Measurements from ENCODE around the gene FCF1. TPM values are rescaled to one million over a fixed set of nuclear protein-coding genes. Genes with fewer than 3 reads are reported as not detected.

Gene FCF1
- total and polyA plus RNA-seq, 2 experiments from 2014 or later: 12.3 to 43.6 TPM

DNA sequence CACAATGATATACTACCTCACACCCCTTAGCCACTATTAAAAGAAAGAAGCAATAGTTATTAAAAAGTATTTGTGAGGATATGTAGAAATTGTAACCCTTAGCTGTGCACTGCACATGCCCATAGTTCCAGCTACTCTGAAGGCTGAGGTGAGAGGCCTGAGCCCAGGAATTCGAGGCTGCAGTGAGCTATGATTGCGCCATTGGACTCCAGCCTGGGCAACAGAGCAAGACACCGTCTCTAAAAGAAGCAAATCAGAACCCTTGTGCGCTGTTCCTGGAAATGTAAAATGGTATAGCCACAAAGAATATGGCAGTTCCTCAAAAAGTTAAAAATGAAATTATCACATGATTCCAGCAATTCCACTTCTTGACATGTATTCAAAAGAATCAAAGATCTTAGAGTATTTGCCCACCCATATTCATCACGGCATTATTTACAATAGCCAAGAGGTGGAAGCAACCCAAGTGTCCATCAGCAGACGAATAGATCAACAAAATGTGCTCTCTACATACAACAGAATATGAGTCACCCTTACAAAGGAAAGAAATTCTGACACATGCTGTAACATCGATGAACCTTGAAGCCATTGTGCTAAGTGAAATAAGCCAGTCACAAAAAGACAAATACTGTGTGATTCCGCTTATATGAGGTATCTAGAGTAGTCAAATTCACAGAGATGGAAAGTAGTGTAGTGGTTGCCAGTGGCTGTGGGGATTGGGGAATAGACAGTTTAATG lies 26.5 kb downstream of the FCF1 start:
- H3K9me2 ChIP-seq (replicated peaks; ENCODE audit: insufficient read depth): no peaks in the 10 kb centered on the region
- 97% methylated on average over 8 of the region's 8 CpGs for WGBS (ENCODE audit: low lambda C conversion rate, missing lambda C conversion rate)
- no peaks in the 10 kb centered on the region for H3K27me3 ChIP-seq
- no peak for TF ChIP-seq EZH2 (IDR thresholded peaks at IDR 0.05; ENCODE audit: borderline replicate concordance)
- TF ChIP-seq EZH2phosphoT487 (IDR thresholded peaks at IDR 0.05; ENCODE audit: low read depth, severe bottlenecking, unreplicated experiment): no peak
- TF ChIP-seq, protein P1, sequence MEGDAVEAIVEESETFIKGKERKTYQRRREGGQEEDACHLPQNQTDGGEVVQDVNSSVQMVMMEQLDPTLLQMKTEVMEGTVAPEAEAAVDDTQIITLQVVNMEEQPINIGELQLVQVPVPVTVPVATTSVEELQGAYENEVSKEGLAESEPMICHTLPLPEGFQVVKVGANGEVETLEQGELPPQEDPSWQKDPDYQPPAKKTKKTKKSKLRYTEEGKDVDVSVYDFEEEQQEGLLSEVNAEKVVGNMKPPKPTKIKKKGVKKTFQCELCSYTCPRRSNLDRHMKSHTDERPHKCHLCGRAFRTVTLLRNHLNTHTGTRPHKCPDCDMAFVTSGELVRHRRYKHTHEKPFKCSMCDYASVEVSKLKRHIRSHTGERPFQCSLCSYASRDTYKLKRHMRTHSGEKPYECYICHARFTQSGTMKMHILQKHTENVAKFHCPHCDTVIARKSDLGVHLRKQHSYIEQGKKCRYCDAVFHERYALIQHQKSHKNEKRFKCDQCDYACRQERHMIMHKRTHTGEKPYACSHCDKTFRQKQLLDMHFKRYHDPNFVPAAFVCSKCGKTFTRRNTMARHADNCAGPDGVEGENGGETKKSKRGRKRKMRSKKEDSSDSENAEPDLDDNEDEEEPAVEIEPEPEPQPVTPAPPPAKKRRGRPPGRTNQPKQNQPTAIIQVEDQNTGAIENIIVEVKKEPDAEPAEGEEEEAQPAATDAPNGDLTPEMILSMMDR (IDR thresholded peaks at IDR 0.05; ENCODE audit: poor library complexity): no peak
- no peaks in the 10 kb centered on the region for H3K36me3 ChIP-seq (replicated peaks; ENCODE audit: insufficient read depth, low read depth)
- DNase-seq (ENCODE audit: low spot score): no peak
- no peaks in the 10 kb centered on the region for H3K79me2 ChIP-seq
- H3K4me2 ChIP-seq: no peak overlapping the region
- no peaks in the 10 kb centered on the region for H3K4me1 ChIP-seq (ENCODE audit: insufficient read depth)
- H3K9me3 ChIP-seq (ENCODE audit: low read depth): no peaks in the 10 kb centered on the region
- no peak overlapping the region for H3K27ac ChIP-seq
- no peaks in the 10 kb centered on the region for H4K20me1 ChIP-seq (ENCODE audit: insufficient read depth, poor library complexity, severe bottlenecking)
- H3K4me3 ChIP-seq: no peak overlapping the region
- no peak overlapping the region for H2AFZ ChIP-seq

DNA sequence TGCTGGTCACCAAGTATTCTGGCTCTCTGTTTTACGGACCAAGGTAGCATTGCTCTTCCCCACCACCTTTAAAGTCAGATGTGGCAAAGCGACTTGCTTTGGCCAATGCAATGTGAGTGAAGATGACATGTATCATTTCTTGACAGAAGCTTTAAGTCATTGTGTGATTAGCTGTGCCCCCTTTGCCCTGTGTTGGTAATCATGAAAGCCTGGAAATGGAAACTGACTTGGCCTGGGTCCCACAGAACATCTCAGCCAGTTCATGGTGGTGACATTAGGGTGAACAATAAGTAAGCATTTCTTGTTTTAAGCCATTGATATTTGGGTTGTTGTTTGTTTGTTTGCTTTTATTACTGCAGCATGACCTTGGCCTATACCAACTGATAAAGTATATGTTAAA lies 34.3 kb downstream of the FCF1 start:
- no peak for DNase-seq (ENCODE audit: low spot score)
- H3K27me3 ChIP-seq: no peaks in the 10 kb centered on the region
- H3K4me3 ChIP-seq: no peak overlapping the region
- 91% methylated on average over 2 of the region's 2 CpGs for WGBS (ENCODE audit: low lambda C conversion rate, missing lambda C conversion rate)
- no peak overlapping the region for H3K4me2 ChIP-seq
- no peak overlapping the region for H3K27ac ChIP-seq
- no peak for TF ChIP-seq EZH2 (IDR thresholded peaks at IDR 0.05; ENCODE audit: borderline replicate concordance)
- TF ChIP-seq, protein P1 (IDR thresholded peaks at IDR 0.05; ENCODE audit: poor library complexity): no peak
- TF ChIP-seq EZH2phosphoT487 (IDR thresholded peaks at IDR 0.05; ENCODE audit: low read depth, severe bottlenecking, unreplicated experiment): no peak
- H2AFZ ChIP-seq: no peak overlapping the region
- H3K4me1 ChIP-seq (ENCODE audit: insufficient read depth): no peaks in the 10 kb centered on the region
- H3K9me2 ChIP-seq (replicated peaks; ENCODE audit: insufficient read depth): no peaks in the 10 kb centered on the region
- H4K20me1 ChIP-seq (ENCODE audit: insufficient read depth, poor library complexity, severe bottlenecking): no peaks in the 10 kb centered on the region
- H3K79me2 ChIP-seq: no peaks in the 10 kb centered on the region
- H3K36me3 ChIP-seq (replicated peaks; ENCODE audit: insufficient read depth, low read depth): no peaks in the 10 kb centered on the region
- no peaks in the 10 kb centered on the region for H3K9me3 ChIP-seq (ENCODE audit: low read depth)

DNA sequence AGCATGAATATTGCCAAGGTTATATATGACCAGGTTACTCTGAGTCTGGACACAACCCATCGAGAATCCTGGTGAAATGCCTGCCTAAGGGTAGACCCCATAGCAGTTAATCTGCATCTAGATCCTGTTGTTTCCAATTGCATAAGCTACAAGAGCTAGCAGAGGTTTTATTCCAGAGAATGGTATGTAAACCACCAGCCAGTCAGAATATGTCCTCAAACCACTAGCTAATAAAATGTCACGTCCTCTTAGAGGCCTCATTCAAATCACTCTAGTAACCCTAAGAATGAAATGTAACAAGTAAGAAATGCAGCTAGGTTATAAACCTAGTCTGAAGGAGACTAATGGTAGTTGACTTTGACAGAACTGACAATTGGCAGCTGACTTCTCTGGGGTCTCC lies 41.2 kb downstream of the FCF1 start:
- H3K9me3 ChIP-seq (ENCODE audit: low read depth): no peaks in the 10 kb centered on the region
- no peaks in the 10 kb centered on the region for H3K36me3 ChIP-seq (replicated peaks; ENCODE audit: insufficient read depth, low read depth)
- H3K27me3 ChIP-seq: no peaks in the 10 kb centered on the region
- no peaks in the 10 kb centered on the region for H3K4me1 ChIP-seq (ENCODE audit: insufficient read depth)
- TF ChIP-seq, protein P1 (IDR thresholded peaks at IDR 0.05; ENCODE audit: poor library complexity): no peak
- TF ChIP-seq EZH2 (IDR thresholded peaks at IDR 0.05; ENCODE audit: borderline replicate concordance) (no peak), EZH2phosphoT487 (IDR thresholded peaks at IDR 0.05; ENCODE audit: low read depth, severe bottlenecking, unreplicated experiment) (no peak)
- H4K20me1 ChIP-seq (ENCODE audit: insufficient read depth, poor library complexity, severe bottlenecking): no peaks in the 10 kb centered on the region
- WGBS (ENCODE audit: low lambda C conversion rate, missing lambda C conversion rate): 72% methylated on average over 2 of the region's 2 CpGs
- H3K9me2 ChIP-seq (replicated peaks; ENCODE audit: insufficient read depth): no peaks in the 10 kb centered on the region
- no peak overlapping the region for H3K27ac ChIP-seq
- H3K79me2 ChIP-seq: no peaks in the 10 kb centered on the region
- no peak for DNase-seq (ENCODE audit: low spot score)
- H2AFZ ChIP-seq: no peak overlapping the region
- no peak overlapping the region for H3K4me2 ChIP-seq
- no peak overlapping the region for H3K4me3 ChIP-seq
